ENCODE measurements around the gene FBF1.

DNA sequence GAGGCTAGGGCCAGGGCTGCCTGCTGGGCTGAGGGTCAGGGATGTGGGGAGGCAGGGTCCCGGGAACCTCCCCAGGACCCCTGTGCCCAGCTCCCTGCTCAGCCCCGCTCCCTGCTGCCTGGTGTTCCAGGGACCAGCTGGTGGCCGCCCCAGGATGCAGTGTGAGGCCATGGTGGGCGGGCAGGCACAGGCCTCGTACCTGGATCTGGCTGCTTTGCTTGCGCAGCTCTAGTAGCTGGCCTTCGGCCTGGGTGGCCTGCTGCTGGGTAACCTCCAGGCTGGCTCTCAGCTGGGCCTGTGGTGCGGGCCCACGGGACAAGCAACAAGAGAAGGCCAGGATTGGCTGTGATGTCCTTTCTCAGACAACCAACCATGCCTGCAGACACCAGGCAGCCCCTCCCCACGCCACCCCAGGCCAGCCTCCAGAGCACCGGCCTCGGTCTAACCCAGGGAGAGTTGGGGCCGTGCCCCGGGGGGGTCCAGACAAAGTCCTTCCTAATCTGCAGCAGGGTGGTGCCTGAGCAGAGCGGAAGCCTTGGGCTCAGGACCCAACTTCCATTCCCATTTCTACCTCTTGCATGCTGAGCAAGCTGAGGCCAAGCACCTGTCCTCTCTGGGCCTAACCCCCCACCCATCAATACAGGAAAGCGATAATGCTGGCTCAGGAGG lies 48.2 kb downstream of the FBF1 start:
- TF ChIP-seq, protein P1, sequence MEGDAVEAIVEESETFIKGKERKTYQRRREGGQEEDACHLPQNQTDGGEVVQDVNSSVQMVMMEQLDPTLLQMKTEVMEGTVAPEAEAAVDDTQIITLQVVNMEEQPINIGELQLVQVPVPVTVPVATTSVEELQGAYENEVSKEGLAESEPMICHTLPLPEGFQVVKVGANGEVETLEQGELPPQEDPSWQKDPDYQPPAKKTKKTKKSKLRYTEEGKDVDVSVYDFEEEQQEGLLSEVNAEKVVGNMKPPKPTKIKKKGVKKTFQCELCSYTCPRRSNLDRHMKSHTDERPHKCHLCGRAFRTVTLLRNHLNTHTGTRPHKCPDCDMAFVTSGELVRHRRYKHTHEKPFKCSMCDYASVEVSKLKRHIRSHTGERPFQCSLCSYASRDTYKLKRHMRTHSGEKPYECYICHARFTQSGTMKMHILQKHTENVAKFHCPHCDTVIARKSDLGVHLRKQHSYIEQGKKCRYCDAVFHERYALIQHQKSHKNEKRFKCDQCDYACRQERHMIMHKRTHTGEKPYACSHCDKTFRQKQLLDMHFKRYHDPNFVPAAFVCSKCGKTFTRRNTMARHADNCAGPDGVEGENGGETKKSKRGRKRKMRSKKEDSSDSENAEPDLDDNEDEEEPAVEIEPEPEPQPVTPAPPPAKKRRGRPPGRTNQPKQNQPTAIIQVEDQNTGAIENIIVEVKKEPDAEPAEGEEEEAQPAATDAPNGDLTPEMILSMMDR (conservative IDR thresholded peaks at IDR 0.05; ENCODE audit: low read depth, low read length): no peak
- no peak for TF ChIP-seq EZH2 (IDR thresholded peaks at IDR 0.05; ENCODE audit: borderline replicate concordance, low read depth, low read length, poor library complexity, severe bottlenecking)

All from A673 (cell line).